ENCODE results near the gene AIFM2. TPM values are rescaled to one million over a fixed set of nuclear protein-coding genes. Genes with fewer than 3 reads are reported as not detected.
"Not testable (repeated sequence)": the region's sequence is repeated elsewhere in the genome, so short reads cannot be mapped to it uniquely, and the experiment has no call there.

AIFM2 gene
- total RNA-seq, 1 experiment from 2014 or later = 20.7 TPM

DNA sequence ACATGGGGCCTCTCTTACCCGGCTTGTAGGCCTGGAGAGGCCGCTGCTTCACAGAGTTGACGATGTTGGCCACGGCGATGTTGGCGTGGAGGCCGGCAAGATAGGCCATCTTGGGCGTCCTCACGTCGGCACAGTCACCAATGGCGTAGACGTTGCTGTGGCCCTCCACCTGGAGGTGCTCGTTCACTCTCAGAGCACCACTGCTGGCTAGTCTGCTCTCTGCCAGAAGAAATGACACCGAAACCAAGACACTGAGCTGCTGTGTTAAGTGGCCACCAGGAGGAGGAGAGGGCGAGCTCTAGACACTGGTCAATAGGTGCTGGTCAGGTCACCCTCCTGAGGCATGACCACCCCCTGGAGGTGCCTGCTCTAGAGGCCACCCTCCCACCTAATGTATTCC, 17.7 kb downstream of the AIFM2 start:
- no peaks in the 10 kb centered on the region for H3K9me3 ChIP-seq
- no peak for DNase-seq
- H3K36me3 ChIP-seq = peaks cover 32% of the 10 kb centered on the region
- H3K27me3 ChIP-seq = no peaks in the 10 kb centered on the region
- no peak overlapping the region for H3K4me3 ChIP-seq

DNA sequence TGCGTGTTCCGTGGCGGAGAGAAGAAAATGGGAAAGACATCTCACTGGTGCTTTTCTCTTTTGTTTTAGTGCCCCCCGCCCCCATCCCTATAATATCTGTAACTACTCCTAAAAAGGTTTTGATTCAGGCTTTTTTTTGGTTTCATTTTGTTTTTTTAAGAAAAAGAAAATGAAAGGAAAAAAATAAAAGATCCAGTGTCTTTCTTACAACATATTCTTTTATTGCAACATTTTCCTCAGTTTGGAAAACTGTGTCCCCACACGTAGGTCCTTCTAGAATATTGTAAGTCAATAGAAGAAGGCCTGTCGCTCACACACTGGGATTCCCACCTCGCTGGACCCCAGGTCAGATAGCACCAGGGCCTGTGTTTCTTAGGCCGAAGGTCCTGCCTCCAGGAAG, 20.6 kb downstream of the AIFM2 start:
- H3K4me3 ChIP-seq = no peak overlapping the region
- H3K9me3 ChIP-seq = no peaks in the 10 kb centered on the region
- no peak for DNase-seq
- no peaks in the 10 kb centered on the region for H3K27me3 ChIP-seq
- peaks cover 34% of the 10 kb centered on the region for H3K36me3 ChIP-seq

DNA sequence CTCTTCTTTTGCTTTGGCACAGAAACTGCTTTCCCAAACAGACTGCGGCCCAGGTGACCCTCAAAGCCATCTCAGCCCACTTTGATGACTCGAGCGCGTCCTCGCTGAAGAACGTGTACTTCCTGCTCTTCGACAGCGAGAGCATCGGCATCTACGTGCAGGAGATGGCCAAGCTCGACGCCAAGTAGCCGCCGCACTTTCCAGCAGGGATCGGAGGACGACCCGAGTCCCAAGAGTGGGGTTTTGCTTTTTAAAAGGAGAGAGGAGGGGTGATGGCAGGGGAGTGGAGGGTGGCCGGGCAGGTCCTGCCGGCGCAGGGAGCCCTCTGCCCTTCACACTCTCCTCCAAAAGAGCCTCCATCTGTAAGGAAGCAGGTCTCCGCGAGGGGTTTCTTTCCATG, 21.1 kb downstream of the AIFM2 start:
- no peaks in the 10 kb centered on the region for H3K27me3 ChIP-seq
- no peak overlapping the region for H3K4me3 ChIP-seq
- peaks cover 33% of the 10 kb centered on the region for H3K36me3 ChIP-seq
- DNase-seq = no peak
- no peaks in the 10 kb centered on the region for H3K9me3 ChIP-seq

DNA sequence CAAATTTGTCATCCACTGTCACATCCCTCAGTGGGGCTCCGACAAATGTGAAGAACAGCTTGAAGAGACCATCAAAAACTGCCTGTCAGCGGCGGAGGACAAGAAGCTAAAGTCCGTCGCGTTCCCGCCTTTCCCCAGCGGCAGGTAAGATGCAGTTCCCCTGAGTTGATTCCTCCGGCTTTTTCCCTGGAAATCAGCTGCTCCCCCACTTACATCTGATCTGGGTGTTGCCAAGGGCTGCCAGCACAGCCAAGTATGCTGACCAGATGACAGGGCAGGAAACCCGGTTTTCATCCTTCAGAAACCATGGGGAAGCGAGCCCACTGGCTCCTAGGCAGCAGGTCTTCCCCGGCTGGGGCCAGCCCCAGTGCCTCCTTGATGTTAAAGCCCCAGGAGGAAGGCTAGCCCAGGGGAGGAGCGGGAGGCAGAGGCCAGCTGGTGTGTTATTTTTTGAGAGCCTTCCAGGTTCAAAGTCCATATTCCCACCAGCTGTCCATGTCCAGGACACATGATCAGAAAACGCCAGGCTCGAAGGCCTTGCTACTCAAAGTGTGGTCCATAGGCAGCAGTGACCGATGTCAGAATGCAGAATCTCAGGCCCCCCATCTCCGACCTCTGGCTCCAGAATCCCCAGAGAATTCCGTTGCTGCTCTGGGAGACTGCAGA, 23.4 kb downstream of the AIFM2 start:
- H3K27me3 ChIP-seq = no peaks in the 10 kb centered on the region
- peaks cover 18% of the 10 kb centered on the region for H3K36me3 ChIP-seq
- H3K9me3 ChIP-seq = no peaks in the 10 kb centered on the region
- H3K4me3 ChIP-seq = no peak overlapping the region
- DNase-seq = no peak

DNA sequence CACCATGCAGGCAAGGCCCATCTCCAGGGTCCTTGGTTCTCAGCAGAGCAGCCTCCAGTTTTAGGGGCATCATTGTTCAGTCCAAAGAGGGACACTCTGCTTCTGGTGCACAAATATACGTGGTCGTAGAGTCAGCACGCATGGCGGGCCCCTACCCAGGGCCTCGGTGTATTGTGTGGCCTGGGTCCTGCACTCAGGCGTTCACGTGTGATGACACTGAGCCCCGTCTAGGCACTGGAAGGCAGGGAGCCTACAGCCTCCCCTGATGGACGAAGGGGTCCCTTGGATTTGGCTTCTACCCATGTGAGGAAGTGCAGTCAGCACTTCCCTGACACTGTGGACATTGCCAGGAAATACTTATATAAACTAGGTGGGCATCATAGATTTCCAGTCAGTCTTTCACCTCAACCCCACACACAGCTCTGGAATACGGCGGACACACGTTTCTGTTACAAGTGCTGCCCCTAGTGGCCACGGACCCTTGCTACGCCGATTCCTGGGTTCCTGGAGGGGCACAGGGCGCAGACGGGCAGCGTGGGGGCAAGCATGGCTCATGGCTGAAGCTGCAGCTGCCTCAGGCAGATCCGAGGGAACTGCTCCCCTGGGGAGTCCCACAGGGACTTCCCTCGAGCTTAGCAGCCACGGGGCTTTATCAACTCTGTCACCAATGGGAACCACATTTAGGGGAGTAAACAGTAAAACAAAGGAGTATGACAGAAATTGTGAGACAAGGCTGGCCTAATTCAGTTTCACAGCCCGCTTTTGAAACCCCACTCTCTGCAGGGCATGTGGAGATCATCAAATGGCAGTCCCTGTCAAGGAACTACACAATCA, 25.4 kb downstream of the AIFM2 start:
- H3K27me3 ChIP-seq = no peaks in the 10 kb centered on the region
- no peaks in the 10 kb centered on the region for H3K9me3 ChIP-seq
- H3K4me3 ChIP-seq = no peak overlapping the region
- peaks cover 9% of the 10 kb centered on the region for H3K36me3 ChIP-seq
- no peak for DNase-seq

DNA sequence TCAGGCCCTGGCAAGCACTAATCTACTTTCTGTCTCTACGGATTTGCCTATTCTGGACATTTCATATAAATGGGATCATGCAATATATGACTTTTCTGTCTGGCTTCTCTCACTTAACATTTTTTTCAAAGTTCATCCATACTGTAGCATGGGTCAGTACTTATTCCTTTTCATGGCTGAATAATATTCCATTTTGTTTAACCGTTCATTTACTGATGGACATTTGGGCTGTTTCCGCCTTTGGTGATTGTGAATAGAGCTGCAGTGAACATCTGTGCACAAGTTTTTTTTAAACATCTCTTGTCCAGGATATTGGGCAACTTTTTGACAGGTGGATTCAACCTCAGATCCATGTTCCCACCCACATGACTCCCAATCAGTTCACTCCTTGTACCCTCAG, 31.0 kb downstream of the AIFM2 start:
- no peak overlapping the region for H3K4me3 ChIP-seq
- H3K36me3 ChIP-seq = no peaks in the 10 kb centered on the region
- no peaks in the 10 kb centered on the region for H3K9me3 ChIP-seq
- no peaks in the 10 kb centered on the region for H3K27me3 ChIP-seq
- DNase-seq = no peak

DNA sequence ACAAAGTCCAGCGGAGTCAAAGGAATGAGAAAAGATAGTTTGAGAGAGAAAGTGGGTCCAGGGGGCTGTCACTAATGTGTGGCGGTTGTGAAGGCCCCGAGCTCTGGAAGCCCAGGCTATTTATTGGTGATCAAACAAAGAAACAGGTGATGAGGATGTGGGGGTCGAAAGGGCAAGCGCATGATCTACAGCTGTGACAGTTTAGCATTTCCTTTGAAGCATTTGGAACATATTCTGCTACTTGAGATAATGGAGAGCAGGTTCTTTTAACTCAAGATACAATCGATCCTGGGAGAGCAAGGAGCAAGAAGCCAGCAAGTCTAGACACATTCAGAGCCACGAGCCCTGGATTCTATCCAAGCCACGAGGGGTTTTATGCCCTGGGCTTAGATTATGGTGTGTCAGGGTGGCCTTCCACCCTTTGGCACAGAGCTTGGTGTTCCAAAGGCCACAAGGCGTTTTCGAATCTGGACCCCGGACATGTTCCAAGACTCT, 31.5 kb downstream of the AIFM2 start:
- not testable (repeated sequence) for H3K9me3 ChIP-seq, DNase-seq, H3K36me3 ChIP-seq, H3K4me3 ChIP-seq, H3K27me3 ChIP-seq

DNA sequence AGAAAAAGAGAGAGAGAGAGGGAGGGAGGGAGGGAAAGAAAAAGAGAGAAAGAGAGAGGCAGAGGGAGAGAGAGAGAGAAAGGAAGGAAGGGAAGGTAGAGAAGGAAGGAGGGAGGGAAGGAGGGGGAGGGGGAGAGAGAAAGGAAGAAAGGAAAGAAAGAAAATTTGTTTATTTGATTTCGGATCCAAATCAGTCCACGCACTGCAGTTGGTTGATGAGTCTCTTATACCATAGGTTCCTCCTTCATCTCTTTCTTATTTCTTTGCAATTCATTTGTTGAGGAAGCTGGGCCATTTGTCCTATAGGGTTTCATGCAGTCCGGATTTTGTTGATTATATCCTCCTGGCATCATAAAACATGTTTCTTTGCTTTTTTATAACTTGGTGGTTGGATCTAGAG, 34.4 kb downstream of the AIFM2 start:
- Histone ChIP-seq H3K9me3 (no peaks in the 10 kb centered on the region), H3K36me3 (no peaks in the 10 kb centered on the region), H3K4me3 (no peak overlapping the region), H3K27me3 (no peaks in the 10 kb centered on the region)
- DNase-seq = no peak

DNA sequence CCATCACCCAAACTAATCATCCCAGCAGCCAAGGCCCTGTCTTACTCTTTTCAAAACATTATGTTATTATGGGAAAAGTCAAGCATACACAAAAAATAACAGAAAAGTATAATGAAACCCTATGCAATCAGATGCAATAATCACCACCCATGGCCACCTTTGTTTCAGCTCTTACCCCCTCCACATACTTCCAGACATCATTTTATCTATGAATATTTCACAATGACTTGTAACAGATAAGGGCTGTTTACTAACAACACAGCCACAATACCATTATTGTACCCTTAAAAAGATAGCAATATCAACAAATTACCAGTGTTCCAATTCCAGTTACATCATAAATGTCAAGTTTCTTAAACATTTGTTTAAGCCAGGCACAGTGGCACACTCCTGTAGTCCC, 35.2 kb downstream of the AIFM2 start:
- no peaks in the 10 kb centered on the region for H3K27me3 ChIP-seq
- H3K36me3 ChIP-seq = no peaks in the 10 kb centered on the region
- no peaks in the 10 kb centered on the region for H3K9me3 ChIP-seq
- DNase-seq = no peak
- H3K4me3 ChIP-seq = no peak overlapping the region

DNA sequence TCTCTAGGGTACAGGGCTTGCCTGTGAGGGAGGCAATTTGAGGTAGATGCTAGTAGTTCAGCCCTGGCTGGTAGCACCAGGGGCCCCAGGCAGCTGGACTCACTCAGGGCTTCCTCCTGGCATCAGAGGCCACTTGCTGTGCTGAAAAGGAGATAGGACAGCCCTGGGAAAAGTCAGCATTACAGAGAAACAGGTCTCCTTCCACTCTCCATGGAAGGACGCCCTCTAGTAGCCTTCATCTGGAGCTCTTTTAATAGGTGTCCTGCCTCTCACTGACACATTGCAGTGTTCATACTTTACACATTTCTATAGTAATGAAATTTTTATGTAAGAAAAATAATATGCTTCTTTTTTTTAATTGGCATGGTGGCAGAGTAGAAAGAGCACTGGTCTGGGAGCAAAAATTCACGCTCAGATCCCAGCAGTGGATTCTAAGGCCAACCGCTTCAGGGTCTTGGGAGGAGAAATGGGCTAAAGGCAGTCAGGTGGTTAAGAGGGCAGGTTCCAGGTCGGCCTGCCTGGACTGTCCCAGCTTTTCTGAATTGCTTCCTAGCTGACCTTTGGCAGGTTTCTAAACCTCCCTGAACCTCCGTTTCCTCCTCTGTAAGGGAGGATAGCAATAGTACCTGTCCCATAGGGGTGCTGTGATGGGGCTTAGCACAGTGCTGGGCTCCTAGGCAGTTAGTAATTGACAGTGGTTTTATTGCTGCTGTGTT, 35.8 kb downstream of the AIFM2 start:
- Histone ChIP-seq H3K27me3 (no peaks in the 10 kb centered on the region), H3K9me3 (no peaks in the 10 kb centered on the region), H3K4me3 (no peak overlapping the region), H3K36me3 (no peaks in the 10 kb centered on the region)
- no peak for DNase-seq

DNA sequence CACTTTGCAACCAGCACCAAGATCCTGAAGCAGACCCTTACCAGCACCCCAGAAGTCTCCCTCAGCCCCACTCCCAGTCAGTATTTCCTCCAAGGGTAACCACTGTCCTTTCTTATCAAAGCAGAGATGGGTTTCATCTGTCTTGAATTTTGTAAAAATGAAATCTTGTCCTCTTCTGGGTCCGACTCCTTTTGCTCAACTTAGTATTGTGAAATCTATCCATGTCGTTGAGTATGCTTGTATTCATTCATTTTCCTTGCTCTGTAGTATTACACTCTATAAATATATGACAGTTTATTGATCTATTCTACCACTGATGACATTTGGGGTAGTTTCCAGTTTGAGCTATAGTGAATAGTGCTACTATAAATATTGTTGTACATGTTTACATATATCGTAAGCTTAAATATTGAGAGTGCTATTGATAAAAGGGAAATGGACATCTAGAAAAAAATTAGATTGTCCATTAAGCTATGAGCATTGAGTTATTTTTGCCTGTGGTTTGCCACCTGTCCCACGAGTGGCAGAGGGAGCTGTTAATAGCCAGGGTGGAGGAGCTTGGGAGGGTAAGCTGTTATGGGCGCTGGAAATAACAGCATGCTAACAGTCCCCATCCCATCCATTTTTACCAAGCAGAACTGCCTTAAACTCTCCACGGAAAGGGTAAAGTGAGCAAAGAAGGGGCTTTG, 36.5 kb downstream of the AIFM2 start:
- H3K4me3 ChIP-seq = no peak overlapping the region
- DNase-seq = no peak
- no peaks in the 10 kb centered on the region for H3K27me3 ChIP-seq
- no peaks in the 10 kb centered on the region for H3K9me3 ChIP-seq
- H3K36me3 ChIP-seq = no peaks in the 10 kb centered on the region

DNA sequence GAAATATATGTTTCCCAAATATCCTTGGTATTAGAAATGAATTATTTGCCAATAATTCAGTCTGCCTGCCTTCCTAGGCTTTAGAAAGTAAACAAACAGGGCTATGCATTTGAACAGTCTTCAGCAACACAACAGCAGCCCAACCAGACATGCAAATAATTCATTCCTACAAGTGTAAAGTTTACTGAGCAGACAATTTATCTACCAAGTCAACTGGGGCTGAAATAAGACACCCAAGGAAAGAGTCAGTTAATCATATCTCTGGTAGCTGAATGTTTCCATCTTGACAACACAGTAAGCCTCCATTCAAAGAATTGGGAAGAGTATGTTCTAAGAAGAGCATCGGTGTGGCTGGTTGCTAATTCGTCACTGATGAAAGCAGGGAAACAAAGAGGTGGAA, 38.4 kb downstream of the AIFM2 start:
- Histone ChIP-seq H3K27me3 (no peaks in the 10 kb centered on the region), H3K36me3 (no peaks in the 10 kb centered on the region), H3K9me3 (no peaks in the 10 kb centered on the region), H3K4me3 (no peak overlapping the region)
- DNase-seq = no peak

DNA sequence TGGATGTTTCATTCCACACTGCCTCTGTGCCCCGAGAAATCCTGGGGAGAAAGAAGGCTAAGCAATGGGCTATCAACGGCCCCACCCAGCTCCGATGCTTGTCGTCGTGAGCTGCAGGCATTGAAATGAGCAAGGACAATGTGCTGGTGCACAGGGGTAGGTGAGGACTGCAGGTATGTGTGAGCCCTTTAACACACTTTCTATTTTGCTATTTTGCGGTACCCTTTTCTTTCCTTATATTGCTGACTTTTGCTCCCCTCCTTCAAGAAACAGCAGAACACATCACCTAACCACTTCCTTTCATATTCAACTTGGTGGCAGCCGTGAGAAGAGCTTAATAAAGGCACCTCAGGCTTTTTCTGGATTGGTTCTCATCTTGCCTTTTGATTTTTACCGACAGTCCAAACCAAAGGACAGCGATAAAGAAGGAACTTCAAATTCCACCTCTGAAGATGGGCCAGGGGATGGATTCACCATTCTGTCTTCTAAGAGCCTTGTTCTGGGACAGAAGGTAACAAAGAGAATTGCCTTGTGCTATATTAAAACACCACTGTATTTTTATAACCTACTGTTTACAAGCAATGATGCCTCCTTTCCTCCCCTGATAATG, 39.2 kb downstream of the AIFM2 start:
- Histone ChIP-seq H3K4me3 (no peak overlapping the region), H3K36me3 (no peaks in the 10 kb centered on the region), H3K27me3 (no peaks in the 10 kb centered on the region), H3K9me3 (no peaks in the 10 kb centered on the region)
- no peak for DNase-seq

DNA sequence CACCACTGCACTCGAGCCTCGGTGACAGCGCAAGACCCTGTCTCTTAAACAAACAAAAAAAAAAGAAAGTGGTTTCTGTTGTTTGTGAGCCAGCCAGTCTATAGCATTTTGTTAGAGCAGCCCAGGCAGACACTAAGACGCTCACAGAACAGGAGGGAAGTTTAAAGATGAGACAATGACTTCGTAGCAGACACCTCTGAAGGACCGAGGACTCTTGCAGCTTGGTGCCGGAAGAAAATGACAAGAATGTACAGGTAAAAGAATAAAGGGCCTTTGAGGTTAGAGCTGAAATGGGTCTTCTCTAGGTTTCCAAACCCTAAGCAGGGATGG, 40.3 kb downstream of the AIFM2 start:
- H3K27me3 ChIP-seq = no peaks in the 10 kb centered on the region
- H3K9me3 ChIP-seq = no peaks in the 10 kb centered on the region
- no peak for DNase-seq
- no peaks in the 10 kb centered on the region for H3K36me3 ChIP-seq
- no peak overlapping the region for H3K4me3 ChIP-seq

DNA sequence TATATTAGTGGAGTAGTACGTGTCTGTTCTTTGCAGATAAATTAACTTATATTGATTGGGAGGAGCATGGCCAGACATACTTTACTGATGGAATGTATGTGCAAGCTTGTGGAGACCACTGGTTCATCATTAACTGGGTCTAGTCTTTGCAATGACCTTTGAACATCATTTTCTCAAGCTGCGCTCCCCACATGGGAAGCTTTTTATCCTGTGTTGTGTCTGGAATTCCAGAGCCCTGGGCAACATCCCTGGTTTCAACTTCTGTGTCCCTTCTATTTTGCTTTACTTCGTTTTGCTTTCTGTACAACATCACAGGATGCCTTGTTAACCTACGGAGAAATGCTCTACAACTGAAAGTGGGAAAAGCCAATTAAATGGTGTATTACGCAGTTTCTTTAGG, 41.7 kb downstream of the AIFM2 start:
- Histone ChIP-seq H3K9me3 (no peaks in the 10 kb centered on the region), H3K27me3 (no peaks in the 10 kb centered on the region), H3K4me3 (no peak overlapping the region), H3K36me3 (no peaks in the 10 kb centered on the region)
- DNase-seq = no peak

DNA sequence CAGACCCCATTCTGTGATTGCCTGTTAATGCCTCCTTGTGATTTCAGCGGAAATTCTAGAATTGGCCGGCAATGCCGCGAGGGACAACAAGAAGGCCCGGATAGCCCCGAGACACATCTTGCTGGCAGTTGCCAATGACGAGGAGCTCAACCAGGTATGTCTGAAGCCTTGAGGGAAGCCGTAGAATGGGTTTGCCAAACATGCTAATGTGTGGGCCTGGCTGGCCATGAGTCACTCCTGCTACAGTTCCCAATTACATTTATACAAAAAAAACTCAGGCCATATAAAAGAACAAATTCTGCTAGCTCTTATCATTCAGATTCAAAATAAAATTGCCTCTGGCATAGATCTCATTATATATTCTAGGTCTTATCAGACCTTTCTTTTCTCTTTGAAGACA, 42.6 kb downstream of the AIFM2 start:
- Histone ChIP-seq H3K4me3 (no peak overlapping the region), H3K36me3 (no peaks in the 10 kb centered on the region), H3K9me3 (no peaks in the 10 kb centered on the region), H3K27me3 (no peaks in the 10 kb centered on the region)
- no peak for DNase-seq

DNA sequence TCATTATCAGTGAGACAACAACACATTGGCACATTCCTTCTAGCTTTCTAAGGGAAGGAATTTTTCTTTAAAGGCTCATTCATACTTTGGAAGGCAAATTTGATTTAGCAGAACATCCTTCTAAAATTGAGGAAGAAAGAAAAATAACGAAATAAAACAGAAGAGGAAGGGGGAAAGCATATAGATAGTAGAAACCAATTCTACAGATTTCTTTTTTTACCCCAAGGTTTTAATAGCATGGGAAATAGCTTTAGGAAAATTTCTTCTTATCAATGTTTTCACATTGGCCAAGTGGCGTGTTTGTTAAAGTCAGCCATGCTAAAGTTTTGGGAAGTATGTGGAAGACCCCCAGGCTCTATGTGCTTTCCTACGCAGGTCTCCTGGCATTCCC, 44.3 kb downstream of the AIFM2 start:
- Histone ChIP-seq H3K36me3 (no peaks in the 10 kb centered on the region), H3K27me3 (no peaks in the 10 kb centered on the region), H3K4me3 (no peak overlapping the region), H3K9me3 (no peaks in the 10 kb centered on the region)
- DNase-seq = no peak
